ENCODE measurements around the gene PEMT. TPM values are rescaled to one million over a fixed set of nuclear protein-coding genes. Genes with fewer than 3 reads are reported as not detected.
A peak's percentile ranks its signal among the peaks of the same experiment; 100 is the strongest.

PEMT gene
- total and polyA plus RNA-seq, 2 of the 4 experiments (the other 2 are of a cell fraction), result 23.3 to 49.5 TPM

- Histone ChIP-seq H3K9me3 (ENCODE audit: control insufficient read depth, insufficient read depth, low read length) (no peaks in the 10 kb centered on the region), H3K79me1 (ENCODE audit: low read depth in 1 of 2, low read length in 2 of 2) (no peaks in the 10 kb centered on the region), H3K4me1 (ENCODE audit: control insufficient read depth, insufficient read depth, low read length) (peaks cover 9% of the 10 kb centered on the region), H3K36me3 (ENCODE audit: control insufficient read depth, insufficient read depth, low read length) (no peaks in the 10 kb centered on the region), H2BK5ac (ENCODE audit: low read depth, low read length, poor library complexity, severe bottlenecking) (no peak overlapping the region), H2BK120ac (ENCODE audit: low read depth, low read length) (no peak overlapping the region), H2AK9ac (replicated peaks; ENCODE audit: low read depth, low read length, poor library complexity) (peak overlapping the region; percentile 19), H3K27me3 (ENCODE audit: control insufficient read depth, insufficient read depth, low read length) (peaks cover 2% of the 10 kb centered on the region; the same call in 1 of the 2 replicates), H2AFZ (replicated peaks; ENCODE audit: low read length, poor library complexity) (no peak overlapping the region), H3K14ac (replicated peaks; ENCODE audit: low read depth, low read length) (no peak overlapping the region), H3K23ac (ENCODE audit: low read depth, low read length) (no peak overlapping the region), H3K56ac (ENCODE audit: extremely low read depth, insufficient read depth, low read length) (no peak overlapping the region), H4K91ac (ENCODE audit: insufficient read depth, low read depth, low read length) (no peak overlapping the region), H2BK15ac (ENCODE audit: low read depth, low read length) (no peak overlapping the region), H3K18ac (ENCODE audit: low read depth, low read length) (no peak overlapping the region), H4K8ac (ENCODE audit: low read depth in 2 of 2, low read length in 2 of 2) (no peak overlapping the region), H2BK20ac (ENCODE audit: low read depth, low read length) (no peak overlapping the region), H4K20me1 (ENCODE audit: insufficient read depth, low read length) (peaks cover 28% of the 10 kb centered on the region), H4K5ac (ENCODE audit: low read depth, low read length) (no peak overlapping the region), H3K4ac (ENCODE audit: low read depth, low read length) (no peak overlapping the region; the same call in 1 of the 2 replicates), H3K4me2 (ENCODE audit: low read depth, low read length) (no peak overlapping the region), H3K4me3 (ENCODE audit: insufficient read depth, low read depth, low read length) (no peak overlapping the region), H3K27ac (ENCODE audit: insufficient read depth, low read length) (no peak overlapping the region), H3K9me1 (ENCODE audit: insufficient read depth, low read length) (peaks cover 4% of the 10 kb centered on the region; the same call in 1 of the 2 replicates), H2AK5ac (ENCODE audit: low read depth, low read length) (no peak overlapping the region), H3K9ac (ENCODE audit: low read depth, low read length) (no peak overlapping the region)
- no TSS peak for BruUV-seq (replicated peaks)
- DNase-seq (no peak), ATAC-seq (ENCODE audit: low read depth) (no peak)
- dilution Hi-C loops (cut with HindIII; ENCODE audit: low sequenced_read_pairs, unreplicated experiment), result no loop called here
- ChIA-PET CTCF (no interaction called here), POLR2A (ENCODE audit: unreplicated experiment) (no interaction called here)
- WGBS, 2 experiments (ENCODE audit: extremely low coverage in 2 of 2, insufficient read length in 1 of 2), result 96% methylated on average over 12 of the region's 20 CpGs; no CpG with 5 or more reads in 1 of the 2 experiments
- no peak for TF ChIP-seq MAFK (IDR thresholded peaks at IDR 0.05; ENCODE audit: low read depth, low read length)
- no peak for TF ChIP-seq RFX5 (IDR thresholded peaks at IDR 0.05; ENCODE audit: low read depth, low read length)
- TF ChIP-seq BHLHE40 (IDR thresholded peaks at IDR 0.05; ENCODE audit: low read depth, low read length), result no peak
- TF ChIP-seq CHD1 (IDR thresholded peaks at IDR 0.05; ENCODE audit: low read depth, low read length), result no peak
- no peak for TF ChIP-seq MAZ (IDR thresholded peaks at IDR 0.05; ENCODE audit: borderline replicate concordance, low read depth, low read length)
- TF ChIP-seq CTCF (conservative IDR thresholded peaks at IDR 0.05; ENCODE audit: low read depth, low read length), result no peak
- no peak for TF ChIP-seq CEBPB (IDR thresholded peaks at IDR 0.05; ENCODE audit: low read depth, low read length)
- TF ChIP-seq, protein P1, sequence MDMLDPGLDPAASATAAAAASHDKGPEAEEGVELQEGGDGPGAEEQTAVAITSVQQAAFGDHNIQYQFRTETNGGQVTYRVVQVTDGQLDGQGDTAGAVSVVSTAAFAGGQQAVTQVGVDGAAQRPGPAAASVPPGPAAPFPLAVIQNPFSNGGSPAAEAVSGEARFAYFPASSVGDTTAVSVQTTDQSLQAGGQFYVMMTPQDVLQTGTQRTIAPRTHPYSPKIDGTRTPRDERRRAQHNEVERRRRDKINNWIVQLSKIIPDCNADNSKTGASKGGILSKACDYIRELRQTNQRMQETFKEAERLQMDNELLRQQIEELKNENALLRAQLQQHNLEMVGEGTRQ (IDR thresholded peaks at IDR 0.05; ENCODE audit: low read depth, low read length), result no peak
- TF ChIP-seq SMC3 (IDR thresholded peaks at IDR 0.05; ENCODE audit: low read depth, low read length), result no peak
- TF ChIP-seq NFE2L2 (IDR thresholded peaks at IDR 0.05; ENCODE audit: low read depth, low read length), result no peak
- no peak for TF ChIP-seq MXI1 (IDR thresholded peaks at IDR 0.05; ENCODE audit: borderline replicate concordance, low read depth, low read length)
- TF ChIP-seq FOS (IDR thresholded peaks at IDR 0.05; ENCODE audit: low read depth, low read length), result no peak
- TF ChIP-seq RAD21 (IDR thresholded peaks at IDR 0.05; ENCODE audit: low read length), result no peak
- TF ChIP-seq, protein P2, sequence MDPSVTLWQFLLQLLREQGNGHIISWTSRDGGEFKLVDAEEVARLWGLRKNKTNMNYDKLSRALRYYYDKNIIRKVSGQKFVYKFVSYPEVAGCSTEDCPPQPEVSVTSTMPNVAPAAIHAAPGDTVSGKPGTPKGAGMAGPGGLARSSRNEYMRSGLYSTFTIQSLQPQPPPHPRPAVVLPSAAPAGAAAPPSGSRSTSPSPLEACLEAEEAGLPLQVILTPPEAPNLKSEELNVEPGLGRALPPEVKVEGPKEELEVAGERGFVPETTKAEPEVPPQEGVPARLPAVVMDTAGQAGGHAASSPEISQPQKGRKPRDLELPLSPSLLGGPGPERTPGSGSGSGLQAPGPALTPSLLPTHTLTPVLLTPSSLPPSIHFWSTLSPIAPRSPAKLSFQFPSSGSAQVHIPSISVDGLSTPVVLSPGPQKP (IDR thresholded peaks at IDR 0.05; ENCODE audit: borderline replicate concordance, low read depth, low read length), result no peak
- intact Hi-C loops (cut with micrococcal nuclease), result no loop called here
- in situ Hi-C loops (cut with MboI; ENCODE audit: low sequenced_read_pairs), result no loop called here
Measured at GRCh38 chr17:17510456-17511292, 80.8 kb downstream of the PEMT start.

Measured in IMR-90 (cell line).